Left lung (tissue), 10 donors: Measurements from ENCODE around the gene CSTB. TPM values are rescaled to one million over a fixed set of nuclear protein-coding genes. Genes with fewer than 3 reads are reported as not detected.

Source experiments
- ATAC-seq: fragments of 200-7000 bp; cut with Tn5 transposase; one replicate; pipeline ENCODE4 v1.9.1; 2020; ENCODE audit warnings: moderate library complexity
- DNase-seq, 4 donors: peaks; one replicate each; pipeline ENCODE4 v3.0.0-alpha.2; 2013 to 2020
- H3K27ac ChIP-seq, 2 donors: fragments of 200-600 bp; sonication (generic) in 1 of 2; one replicate each; pipeline versions ENCODE4 v1.5.0 to v1.8.0; 2020 to 2021
- H3K27me3 ChIP-seq, 2 donors: fragments of 200-600 bp; sonication (generic) in 1 of 2; one replicate each; pipeline versions ENCODE4 v1.5.0 to v1.8.0; 2020 to 2021
- H3K36me3 ChIP-seq, 2 donors: fragments of 200-600 bp; sonication (generic) in 1 of 2; one replicate each; pipeline versions ENCODE4 v1.5.0 to v1.8.0; 2020 to 2021
- H3K4me1 ChIP-seq, 2 donors: fragments of 200-600 bp; one replicate each; pipeline ENCODE4 v1.8.0; 2021
- H3K4me3 ChIP-seq, 2 donors: fragments of 200-600 bp; sonication (generic) in 1 of 2; one replicate each; pipeline versions ENCODE4 v1.5.0 to v1.8.0; 2020 to 2021; ENCODE audit warnings: mild to moderate bottlenecking in 1 of 2
- H3K9me3 ChIP-seq, 2 donors: fragments of 200-600 bp; sonication (generic) in 1 of 2; one replicate each; pipeline versions ENCODE4 v1.5.0 to v1.8.0; 2020 to 2021
- CTCF ChIP-seq, 2 donors: fragments of 200-600 bp; sonication (generic) in 1 of 2; IDR thresholded peaks; one replicate each; pipeline versions ENCODE4 v1.5.0 to v1.8.0; 2021; ENCODE audit warnings: antibody characterized with exemption in 2 of 2
- intact Hi-C, 2 donors: fragments of 100-400 bp; cut with DNase I; formaldehyde crosslinking; loops; one replicate each; pipeline versions ENCODE4 v1.11.2 to v1.14.2; 2022
- polyA plus RNA-seq, 6 donors: library from polyadenylated mRNA; unstranded; fragments of 120-200 nt; gene quantifications; one replicate each; pipeline ENCODE4 v1.2.1, GENCODE V29; 2013; ENCODE audit not compliant: insufficient read length in 6 of 6
- total RNA-seq, 2 donors: library from RNA; stranded (reverse); fragmentation: NEBNext Ultra II Directional; extraction: Animal tissue kit (Norgen Biotek cat#: 25700); gene quantifications; one replicate each; pipeline ENCODE4 v1.2.1, GENCODE V29; 2021
- donor health status: DM: no; HTN: yes; CAD: no.
- donor health status: DM: no; HTN: no; CAD: no.

The CSTB gene
- total and polyA plus RNA-seq, 8 donors, result 36.5 to 133 (median 37.8) TPM

GRCh38 chr21:43783098-43783700 lies 7.1 kb upstream of the CSTB start:
- intact Hi-C loops, result no loop called here
- H3K27ac ChIP-seq, result peak overlapping the region; percentile 61 to 69
- no peak for DNase-seq

GRCh38 chr21:43782431-43783097 lies 6.5 kb upstream of the CSTB start:
- intact Hi-C loops, result no loop called here
- Histone ChIP-seq H3K27ac (peak overlapping the region; percentile 61 to 69), H3K9me3 (no peaks in the 10 kb centered on the region), H3K4me3 (no peak overlapping the region), H3K27me3 (no peaks in the 10 kb centered on the region), H3K4me1 (peaks cover 0 to 18% of the 10 kb centered on the region in 2 donors), H3K36me3 (no peaks in the 10 kb centered on the region)
- ATAC-seq (peak; percentile 63), DNase-seq (no peak)
- no peak for TF ChIP-seq CTCF (IDR thresholded peaks at IDR 0.05)

More at GRCh38 chr21:43783098-43783700, 7.1 kb upstream of the CSTB start:
- TF ChIP-seq CTCF (IDR thresholded peaks at IDR 0.05), result no peak
- H3K27me3 ChIP-seq, result no peaks in the 10 kb centered on the region
- H3K36me3 ChIP-seq, result no peaks in the 10 kb centered on the region
- no peaks in the 10 kb centered on the region for H3K9me3 ChIP-seq
- no peak overlapping the region for H3K4me3 ChIP-seq
- ATAC-seq, result peak; percentile 81
- H3K4me1 ChIP-seq, result peaks cover 0 to 18% of the 10 kb centered on the region in 2 donors

GRCh38 chr21:43781846-43782245 lies 5.7 kb upstream of the CSTB start:
- no peaks in the 10 kb centered on the region for H3K9me3 ChIP-seq
- no peak for ATAC-seq
- peaks cover 0 to 18% of the 10 kb centered on the region in 2 donors for H3K4me1 ChIP-seq
- no peaks in the 10 kb centered on the region for H3K36me3 ChIP-seq
- no peak for TF ChIP-seq CTCF (IDR thresholded peaks at IDR 0.05)
- H3K27me3 ChIP-seq, result no peaks in the 10 kb centered on the region
- intact Hi-C loops, result no loop called here
- no peak overlapping the region for H3K4me3 ChIP-seq
- H3K27ac ChIP-seq, result no peak overlapping the region
- DNase-seq, result no peak

- no peak for ATAC-seq
- no peak for TF ChIP-seq CTCF (IDR thresholded peaks at IDR 0.05)
- peak overlapping the region in 1 of 2 donors; percentile 53 for H3K27ac ChIP-seq
- H3K27me3 ChIP-seq, result no peaks in the 10 kb centered on the region
- intact Hi-C loops, result loop anchor here in 1 of 2 donors (10.0 kb wide), 1 partner anchor 65 kb away; the partner anchor contains the start of gene PDXK
- H3K4me3 ChIP-seq, result no peak overlapping the region
- H3K4me1 ChIP-seq, result peaks cover 8 to 28% of the 10 kb centered on the region in 2 donors
- peaks cover 0 to under 1% of the 10 kb centered on the region in 2 donors for H3K36me3 ChIP-seq
- no peak for DNase-seq
- H3K9me3 ChIP-seq, result no peaks in the 10 kb centered on the region
Observed at GRCh38 chr21:43779660-43780059, 3.6 kb upstream of the CSTB start.
